Testis (tissue), 2 donors: ENCODE results near the gene B3GALT6.

Source experiments
- CTCF ChIP-seq, 3 experiments: fragments of 450-650 bp in 2 of 3; fragments of 200-600 bp in 1 of 3; sonication (generic) in 1 of 3; IDR thresholded peaks; one replicate each; pipeline ENCODE4 v1.5.1; 2016 to 2019; ENCODE audit warnings: antibody characterized with exemption in 3 of 3, mild to moderate bottlenecking in 2 of 3, moderate library complexity in 1 of 3
- POLR2A ChIP-seq: fragments of 450-650 bp; IDR thresholded peaks from one replicate; pipeline ENCODE4 v1.6.1; 2017; ENCODE audit warnings: antibody characterized with exemption, mild to moderate bottlenecking, moderate library complexity

- TF ChIP-seq CTCF (IDR thresholded peaks at IDR 0.05), result no peak
- no peak for TF ChIP-seq POLR2A
These were observed 23.0 kb downstream of the B3GALT6 start for GRCh38 chr1:1255078-1255477.
